Astrocyte of the hippocampus (primary cell): Measurements from ENCODE around the gene ERN2.
A peak's percentile ranks its signal among the peaks of the same experiment; 100 is the strongest.

Source experiments
- DNase-seq: peaks from one replicate; pipeline ENCODE4 v3.0.0; 2011; ENCODE audit warnings: low read depth, low spot score

The ERN2 gene

DNA sequence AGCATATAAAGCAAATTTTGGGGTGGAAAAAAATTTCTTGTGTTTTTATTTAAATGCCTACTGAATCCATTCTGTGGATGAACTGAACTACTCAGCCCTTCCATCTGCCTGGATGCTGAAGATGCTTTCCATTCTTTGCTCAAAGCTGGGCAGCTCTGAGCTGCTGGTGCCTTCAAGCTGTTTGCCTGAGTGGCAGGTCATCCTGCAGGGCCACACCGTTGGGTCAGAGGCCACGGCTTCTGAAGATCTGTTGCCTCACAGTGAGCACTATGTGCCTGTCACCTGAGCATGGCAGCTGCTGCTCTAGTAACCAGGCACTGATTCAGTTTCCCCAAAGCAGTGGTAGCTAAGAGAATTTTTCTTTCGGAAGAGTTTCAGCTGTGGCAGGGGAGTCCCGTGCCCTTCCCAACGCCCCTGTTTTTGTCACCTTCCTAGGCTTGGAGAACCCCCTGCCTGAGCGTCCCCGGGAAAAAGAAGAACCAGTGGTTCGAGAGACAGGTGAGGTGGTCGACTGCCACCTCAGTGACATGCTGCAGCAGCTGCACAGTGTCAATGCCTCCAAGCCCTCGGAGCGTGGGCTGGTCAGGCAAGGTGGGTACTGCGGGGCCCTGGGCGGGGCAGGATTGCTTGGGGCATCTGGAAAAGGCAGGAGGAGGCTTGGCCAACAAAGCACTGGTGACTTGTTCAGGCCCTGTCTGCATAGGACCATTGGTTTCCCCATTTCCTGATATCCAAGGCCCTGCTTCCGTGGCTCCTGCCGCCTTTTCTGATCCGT, 25.8 kb downstream of the ERN2 start:
- DNase-seq, result no peak

DNA sequence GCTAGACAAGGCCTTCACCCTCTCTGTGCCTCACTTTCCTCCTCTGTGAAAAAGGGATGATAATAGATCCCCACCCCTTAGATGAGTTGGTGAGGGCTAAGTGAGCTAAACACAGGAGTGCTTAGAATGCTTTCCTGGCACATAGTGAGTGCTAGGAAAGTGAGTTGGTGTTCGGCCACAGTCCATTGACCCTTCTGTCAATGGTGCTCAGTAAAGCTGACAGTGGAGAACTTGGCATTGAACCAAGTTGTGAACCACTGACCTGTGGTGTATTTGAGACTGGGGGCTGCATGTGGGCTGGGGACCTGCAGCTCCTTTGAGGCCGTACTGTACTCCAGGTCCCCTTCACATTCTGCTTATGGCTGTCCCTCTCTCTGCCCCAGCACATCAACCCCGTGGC, 29.5 kb downstream of the ERN2 start:
- no peak for DNase-seq

DNA sequence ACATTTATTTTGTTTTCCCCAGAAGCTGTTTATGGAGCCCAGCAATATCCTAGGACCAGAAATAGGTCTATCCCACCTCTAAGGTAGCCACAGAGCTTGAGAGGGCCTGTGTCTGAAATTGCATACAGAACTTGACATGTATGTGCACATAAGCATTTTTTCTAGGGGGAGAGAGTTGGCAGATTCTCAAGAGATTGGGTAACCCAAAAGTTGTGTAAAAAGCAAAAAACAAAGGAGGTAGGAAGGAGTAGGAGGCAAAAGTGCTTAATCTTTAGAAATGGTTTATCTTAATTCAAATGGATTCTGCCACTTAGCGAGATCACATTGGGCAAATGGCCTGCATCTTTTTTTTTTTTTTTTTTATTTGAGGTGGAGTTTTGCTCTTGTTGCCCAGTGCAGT, 30.8 kb downstream of the ERN2 start:
- no peak for DNase-seq

DNA sequence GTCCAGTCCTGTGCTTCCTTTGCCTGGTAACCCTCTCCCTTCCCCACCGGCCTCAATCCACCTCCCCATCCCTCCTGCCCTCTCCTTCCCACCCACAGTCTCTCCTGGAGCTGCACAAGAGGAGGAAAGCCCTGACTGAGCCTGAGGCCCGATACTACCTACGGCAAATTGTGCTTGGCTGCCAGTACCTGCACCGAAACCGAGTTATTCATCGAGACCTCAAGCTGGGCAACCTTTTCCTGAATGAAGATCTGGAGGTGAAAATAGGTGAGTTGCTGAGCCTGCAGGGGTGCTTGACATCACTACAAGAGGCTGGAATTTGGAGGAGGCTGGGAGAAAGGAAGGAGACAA, 33.1 kb downstream of the ERN2 start:
- no peak for DNase-seq

DNA sequence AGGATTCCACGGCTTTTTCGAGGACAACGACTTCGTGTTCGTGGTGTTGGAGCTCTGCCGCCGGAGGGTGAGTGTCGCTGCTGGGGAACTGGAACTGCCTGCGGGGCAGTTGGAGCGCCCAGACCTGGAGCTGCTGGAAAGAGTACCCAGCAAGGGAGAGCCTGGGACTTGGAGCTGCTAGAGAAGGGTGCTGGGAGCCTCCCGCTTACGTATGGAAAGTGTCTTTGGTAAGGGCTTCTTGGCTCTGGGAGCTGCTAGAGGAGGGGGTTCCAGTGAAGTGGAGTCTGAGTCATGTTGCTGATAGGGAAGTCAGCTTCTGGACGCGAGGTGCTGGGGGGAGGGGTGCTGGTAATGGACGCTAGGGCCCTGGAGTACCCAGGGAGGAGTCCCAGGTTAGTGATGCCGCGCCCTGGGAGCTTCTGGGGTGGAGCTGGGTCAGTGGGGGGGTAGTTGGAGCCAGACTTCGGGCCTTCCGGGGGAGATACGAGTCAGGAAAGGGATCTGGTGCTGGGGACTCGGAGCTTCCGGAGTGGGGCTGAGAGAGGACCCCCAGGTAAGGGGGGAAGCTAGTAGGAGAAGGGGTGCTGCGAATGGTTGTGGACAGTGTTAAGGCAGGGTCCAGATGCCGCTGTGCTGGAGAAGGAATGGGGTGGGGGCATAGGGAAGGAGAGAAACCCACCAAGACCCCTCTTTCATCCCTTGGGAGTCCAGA, 33.6 kb downstream of the ERN2 start:
- DNase-seq, result peak; percentile 66

DNA sequence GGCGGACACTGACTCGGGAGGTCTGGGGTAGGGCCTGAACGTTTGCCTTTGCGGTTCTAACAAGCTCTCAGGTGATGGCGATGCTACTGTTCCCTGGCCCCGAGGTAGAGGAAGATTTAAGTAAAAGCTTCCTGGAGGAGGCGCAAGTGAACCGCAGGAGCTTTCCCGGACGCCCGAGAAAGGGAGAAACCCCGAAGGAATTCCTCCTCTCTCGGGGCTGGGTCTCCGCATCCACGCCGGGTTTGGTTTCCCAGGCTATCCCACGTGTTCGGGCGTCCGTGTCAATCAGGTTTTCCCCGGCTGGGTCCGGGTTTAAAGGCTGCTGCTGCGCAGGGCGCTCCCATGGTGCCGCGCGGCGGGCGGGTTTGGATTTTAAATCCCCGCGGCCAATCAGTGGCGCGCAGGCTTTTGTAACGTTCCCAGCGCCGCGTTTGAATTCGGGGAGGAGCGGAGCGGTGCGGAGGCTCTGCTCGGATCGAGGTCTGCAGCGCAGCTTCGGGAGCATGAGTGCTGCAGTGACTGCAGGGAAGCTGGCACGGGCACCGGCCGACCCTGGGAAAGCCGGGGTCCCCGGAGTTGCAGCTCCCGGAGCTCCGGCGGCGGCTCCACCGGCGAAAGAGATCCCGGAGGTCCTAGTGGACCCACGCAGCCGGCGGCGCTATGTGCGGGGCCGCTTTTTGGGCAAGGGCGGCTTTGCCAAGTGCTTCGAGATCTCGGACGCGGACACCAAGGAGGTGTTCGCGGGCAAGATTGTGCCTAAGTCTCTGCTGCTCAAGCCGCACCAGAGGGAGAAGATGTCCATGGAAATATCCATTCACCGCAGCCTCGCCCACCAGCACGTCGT, 34.4 kb downstream of the ERN2 start, which contains the start of gene PLK1:
PLK1 (plus strand) TSS at position 460 of the 844 bp plus-strand sequence; CDS start at position 504, 44 bp downstream.
- DNase-seq, result peak; percentile 94

DNA sequence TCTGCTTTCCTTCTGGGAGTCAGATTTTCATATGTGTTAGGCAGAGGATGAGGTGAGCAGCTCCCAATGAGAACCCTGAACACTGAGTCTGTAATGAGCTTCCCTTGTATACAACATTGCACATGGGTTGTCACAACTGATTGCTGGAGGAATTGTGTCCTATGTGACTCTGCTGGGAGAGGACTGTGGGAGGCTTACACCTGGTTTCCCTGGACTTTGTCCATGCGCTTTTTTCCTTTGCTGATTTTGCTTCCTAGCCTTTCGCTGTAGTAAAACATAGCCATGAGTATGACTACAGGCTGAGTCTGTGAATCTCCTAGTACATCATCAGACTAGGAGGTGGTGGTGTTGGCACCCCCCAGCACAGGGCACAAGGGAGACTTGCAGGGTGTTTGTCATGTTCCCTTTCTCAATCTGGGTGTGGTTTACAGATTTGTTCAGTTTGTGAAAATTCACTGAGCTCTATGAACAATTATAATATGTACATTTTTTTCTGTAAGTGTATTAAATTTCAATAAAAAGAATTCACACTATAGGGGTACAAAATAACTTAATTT, 36.0 kb downstream of the ERN2 start:
- DNase-seq, result no peak

DNA sequence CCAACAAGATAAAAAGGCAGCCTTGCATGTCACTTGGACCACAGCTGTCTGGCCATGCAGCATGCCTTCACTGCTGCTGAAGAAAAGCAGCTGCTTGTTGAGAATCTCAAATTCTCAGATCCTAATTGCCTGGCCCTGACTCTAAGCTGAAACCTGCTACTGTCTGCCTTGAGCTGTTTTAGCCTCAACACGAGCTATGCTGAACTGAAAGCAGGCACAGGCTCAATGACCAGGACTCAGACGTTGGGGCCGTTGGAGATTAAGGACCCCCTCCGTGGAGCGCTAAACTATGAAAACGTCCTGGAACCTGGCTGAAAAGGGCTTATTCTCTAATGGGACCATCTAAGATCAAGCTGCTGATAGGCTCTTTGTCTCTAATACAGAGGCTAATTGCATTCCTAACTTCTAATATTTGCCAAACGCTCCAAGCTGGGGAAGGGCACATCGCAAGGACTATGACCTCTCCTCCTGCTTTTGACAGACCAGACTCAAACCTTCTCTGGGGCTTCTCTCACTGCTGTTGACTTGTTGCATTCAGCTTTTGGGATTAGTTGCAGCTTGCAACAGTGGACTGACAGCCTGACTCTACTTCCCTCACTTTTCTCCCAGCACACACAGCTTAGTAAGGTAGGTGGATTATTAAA, 38.9 kb downstream of the ERN2 start:
- no peak for DNase-seq

DNA sequence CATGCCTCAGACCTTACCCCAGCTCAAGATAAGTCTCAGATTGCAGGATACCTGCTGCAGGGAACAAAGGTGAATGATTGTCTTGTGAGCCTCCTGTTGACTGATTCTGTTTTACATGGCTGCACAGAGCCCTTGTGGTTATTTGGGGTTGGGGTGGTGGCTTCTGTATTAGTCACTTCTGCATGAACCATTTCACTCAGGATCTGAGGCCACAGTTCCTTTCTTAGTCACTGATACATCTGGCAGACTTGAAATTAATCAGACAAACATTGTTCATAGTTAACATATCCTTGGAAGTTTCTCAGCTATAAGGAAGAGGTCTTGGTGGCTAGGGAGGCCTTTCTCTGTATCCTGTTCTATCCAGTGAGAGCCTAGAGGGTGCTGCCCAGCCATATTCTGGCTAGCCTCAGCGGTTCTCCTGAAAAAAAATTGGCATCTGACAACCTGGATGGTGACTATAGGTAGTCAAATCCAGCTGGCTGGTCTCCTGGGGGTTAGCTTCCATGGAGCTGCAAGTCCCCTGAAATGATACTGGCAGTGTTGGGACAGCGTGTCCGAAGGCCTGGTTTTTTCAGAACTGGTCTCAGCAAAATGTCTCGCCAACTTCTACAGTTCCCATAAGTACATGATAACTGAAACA, 42.8 kb downstream of the ERN2 start:
- DNase-seq, result peak; percentile 77

DNA sequence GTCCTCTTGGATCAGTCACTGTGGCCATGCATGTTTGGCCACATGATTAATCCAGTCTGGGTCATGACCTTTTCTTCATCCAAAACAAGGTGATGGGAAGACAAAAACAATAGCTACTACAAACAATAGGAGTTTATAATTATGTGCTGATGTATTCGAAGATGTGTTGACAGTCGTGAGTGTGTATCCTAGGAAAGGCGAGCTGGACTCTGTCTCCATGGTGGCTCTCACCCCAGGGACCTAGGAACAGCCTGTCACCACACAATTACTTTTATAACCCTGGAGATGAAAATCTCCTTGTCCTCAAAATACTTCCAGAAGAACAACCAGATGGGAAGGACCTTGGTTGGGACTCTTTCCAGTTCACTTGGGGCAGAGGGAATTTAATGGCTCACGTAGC, 44.1 kb downstream of the ERN2 start:
- DNase-seq, result no peak

DNA sequence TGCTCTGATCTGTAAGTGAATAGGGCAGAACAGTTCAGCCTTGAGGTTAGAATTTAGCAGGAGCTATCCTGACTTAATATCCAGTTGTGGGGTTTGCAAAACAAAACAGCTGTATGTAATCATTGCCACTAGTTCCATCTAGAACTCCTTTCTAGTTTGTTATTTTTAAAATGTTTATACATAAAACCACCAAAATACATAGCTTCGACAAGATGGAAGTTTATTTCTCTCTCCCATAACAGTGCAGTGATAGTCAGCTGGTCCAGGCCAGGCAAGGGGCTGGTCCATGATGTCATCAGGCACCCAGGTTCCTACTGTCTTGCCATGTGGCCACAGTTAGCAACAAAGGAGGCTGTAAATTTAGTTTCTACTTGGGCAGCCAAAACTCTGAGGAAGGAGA, 44.8 kb downstream of the ERN2 start:
- DNase-seq, result no peak

DNA sequence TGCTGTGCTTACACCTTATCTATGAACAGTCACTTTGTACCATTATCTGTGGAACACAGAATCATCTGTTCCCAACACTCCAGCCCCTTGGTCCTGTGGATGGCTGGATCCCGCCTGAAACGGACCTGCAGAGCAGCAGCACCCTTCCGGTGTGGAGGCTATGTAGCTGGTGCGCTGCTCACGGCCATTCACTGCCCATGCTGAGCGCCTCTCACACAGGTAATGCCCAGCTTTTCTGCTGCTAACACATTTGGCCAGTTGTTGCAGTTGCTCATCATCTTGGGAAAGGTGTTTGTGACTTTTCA, 45.7 kb downstream of the ERN2 start:
- DNase-seq, result no peak

DNA sequence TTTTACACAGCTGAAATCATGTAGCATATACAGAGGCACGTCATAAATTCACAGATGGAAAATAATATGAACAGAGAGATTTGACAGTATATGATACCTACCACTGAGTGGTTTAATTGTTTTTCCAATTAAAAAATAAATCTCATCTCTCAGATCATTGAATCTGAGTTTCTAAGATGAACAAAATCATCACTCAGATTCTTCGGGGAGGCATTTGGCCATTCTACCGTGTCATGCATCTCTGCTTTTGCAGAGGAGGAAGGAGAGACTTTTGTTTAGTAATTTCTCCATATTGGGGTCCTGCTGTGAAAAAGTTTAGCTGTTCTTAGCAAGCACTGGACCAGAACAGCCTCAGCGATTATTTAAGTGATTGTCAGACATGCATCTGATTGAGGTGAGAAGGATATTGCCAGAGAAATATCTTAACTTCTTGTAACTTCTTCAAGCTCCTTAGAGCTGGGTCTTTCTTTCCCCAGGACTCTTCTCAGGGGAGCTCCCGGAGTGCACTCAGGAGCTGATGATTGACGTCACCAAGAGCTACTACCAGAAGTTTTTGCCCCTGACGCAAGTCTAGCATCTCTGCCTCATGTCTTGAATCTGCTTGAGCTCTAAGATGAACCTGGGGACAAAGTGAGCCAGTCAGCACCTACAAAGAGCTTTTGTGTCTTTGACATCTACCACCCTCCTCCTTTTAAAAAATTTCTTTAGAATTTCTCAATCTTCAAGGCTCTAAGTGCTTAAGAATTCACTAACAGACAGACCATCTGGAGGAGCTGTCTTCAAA, 46.3 kb downstream of the ERN2 start:
- no peak for DNase-seq

DNA sequence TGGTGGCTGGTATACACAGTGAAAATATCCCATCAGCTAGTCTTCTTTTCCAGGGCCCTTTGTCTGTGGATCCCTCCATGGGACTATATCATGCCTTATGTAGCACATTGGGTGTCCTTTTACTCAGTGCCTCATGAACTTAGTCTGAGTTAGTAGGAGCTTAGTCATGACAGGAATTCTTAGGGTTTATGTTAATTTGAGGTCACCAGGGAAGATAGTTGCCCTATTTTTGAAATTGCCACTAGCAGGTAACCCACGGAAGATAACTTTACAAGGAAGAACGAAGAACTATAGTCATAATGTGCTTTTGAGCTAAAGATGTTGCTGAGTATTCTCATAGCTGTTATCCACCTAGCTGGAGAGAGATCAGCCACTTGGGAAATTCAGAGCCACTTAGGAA, 49.1 kb downstream of the ERN2 start:
- no peak for DNase-seq

DNA sequence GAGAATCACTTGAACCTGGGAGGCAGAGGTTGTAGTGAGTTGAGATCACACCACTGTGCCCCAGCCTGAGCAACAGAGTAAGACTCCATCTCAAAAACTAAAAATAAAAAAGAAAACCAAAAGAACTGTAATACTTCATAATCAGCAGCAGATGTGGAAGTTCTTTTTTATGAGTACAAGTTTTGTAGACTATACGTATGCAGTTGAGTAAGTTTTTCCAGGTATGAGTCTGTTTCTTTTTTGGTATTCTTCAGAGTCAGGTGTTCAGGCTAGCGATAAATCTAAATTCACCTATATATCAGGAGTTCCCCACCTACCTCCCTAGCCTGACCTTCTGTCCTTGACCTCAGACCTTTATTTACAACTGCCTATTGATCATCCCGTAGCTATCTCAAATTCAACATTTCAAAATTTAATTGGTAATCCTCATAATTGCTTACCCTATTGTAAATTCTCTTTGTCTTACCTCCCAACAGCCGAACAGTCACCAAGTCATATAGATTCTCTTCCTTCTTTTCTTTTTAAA, 61.0 kb downstream of the ERN2 start:
- no peak for DNase-seq

DNA sequence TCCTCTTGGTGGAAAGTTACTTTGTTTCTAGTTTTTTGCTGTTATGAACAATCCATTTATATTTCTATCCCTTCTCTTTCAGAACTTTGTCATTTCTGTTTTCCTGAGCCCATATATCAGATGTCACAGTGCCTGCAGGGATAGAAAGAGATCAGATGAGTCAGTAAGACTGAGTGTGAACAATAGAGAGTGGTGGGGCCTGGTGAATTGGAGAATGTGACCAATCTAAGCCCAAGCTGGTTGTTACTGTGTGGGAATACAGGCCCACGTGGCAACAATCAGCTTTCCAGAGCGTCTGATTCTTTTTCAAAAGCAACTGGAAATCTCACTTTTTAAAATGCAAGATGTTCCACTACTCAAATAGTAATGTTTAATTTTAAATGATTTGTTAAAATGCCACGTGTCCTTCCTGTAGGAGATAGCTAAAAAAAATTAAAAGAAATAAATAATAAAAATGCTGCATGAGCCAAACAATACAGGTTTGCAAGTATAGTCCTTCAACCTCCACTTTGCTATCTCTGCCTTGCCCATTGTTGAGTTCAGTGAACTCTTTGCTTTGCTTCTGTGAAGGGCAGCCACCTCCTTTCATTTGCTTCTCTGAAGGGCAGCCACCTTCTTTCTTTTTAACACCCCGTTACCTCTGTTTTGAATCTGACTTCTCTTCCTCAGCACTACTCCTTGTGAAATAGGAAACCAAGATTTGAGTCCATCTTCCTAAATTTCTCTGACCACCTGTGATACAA, 62.2 kb downstream of the ERN2 start:
- DNase-seq, result peak; percentile 58

DNA sequence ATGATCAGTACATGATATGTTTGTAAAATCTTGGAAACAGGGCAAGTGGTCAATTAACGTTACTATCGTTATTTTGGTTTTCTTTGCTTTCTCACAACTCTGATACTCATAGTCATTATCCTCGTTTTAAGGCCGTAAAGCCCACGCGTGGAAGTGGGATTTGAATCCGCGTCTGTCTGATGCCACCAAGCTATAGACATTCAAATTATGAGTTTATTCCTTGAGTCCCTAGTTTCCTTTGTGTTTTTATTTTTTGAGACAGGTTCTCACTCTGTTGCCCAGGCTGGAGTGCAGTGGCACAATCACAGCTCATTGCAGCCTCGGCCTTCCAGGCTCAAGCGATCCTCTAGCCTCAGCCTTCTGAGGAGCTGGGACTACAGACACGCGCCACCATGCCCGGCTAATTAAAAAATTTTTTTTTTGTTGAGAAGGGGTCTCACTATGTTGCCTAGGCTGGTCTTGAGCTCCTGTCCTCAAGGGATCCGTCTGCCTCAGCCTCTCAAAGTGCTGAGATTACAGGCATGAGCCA, 70.7 kb downstream of the ERN2 start:
- DNase-seq, result no peak

DNA sequence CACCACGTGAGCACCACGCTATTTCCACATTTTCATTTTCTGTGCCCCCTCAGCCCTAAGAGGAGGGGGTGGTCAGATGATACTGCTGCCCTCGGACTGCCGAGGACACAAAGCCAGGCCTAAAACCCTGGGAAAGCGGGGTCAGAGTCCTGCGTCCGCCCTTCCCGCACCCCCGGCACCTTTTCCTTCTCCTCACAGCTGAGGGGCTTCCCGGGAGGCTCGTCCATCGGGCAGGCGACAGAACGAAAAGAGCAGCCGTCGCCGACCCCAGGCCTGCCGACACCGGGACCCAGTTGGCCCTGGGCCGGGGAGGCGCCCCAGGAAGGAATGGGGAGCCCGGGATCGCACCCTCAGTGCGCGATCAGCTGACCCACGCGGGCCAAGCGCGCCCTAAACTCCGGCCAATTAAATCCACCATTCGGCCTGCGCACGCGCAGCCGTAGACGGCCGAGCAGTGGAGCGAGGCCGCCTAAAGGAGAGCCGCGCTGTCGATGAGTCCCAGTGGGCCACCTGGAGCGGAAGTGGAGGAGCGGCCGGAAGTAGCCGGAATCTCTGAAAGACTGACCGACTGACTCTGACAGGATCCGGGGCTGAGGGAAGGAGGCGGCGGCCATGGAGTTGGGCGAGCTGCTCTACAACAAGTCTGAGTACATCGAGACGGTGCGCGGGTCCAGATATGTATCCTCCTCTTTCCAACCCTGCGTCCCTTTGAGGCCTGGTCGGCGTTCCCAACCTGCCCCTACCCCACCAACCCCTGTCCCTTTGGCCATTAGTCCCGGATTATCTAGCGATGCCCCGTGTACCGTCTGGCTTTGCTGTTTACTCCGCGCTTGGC, 71.9 kb downstream of the ERN2 start, which contains the start of the genes DCTN5 and PALB2:
DCTN5 (plus strand) TSS at position 536 of the 835 bp plus-strand sequence; CDS start at position 613, 77 bp downstream.
PALB2 (minus strand) TSS at position 380 of the 835 bp plus-strand sequence; CDS start at position 227, 153 bp downstream.
- peak; percentile 97 for DNase-seq
